GM18520 (cell line): ENCODE results near the gene MAB21L4.

Source experiments
- ATAC-seq: cut with Tn5 transposase; IDR thresholded peaks from one replicate; pipeline ENCODE4 v1.9.1; 2021; ENCODE audit not compliant: unreplicated experiment

The MAB21L4 gene

DNA sequence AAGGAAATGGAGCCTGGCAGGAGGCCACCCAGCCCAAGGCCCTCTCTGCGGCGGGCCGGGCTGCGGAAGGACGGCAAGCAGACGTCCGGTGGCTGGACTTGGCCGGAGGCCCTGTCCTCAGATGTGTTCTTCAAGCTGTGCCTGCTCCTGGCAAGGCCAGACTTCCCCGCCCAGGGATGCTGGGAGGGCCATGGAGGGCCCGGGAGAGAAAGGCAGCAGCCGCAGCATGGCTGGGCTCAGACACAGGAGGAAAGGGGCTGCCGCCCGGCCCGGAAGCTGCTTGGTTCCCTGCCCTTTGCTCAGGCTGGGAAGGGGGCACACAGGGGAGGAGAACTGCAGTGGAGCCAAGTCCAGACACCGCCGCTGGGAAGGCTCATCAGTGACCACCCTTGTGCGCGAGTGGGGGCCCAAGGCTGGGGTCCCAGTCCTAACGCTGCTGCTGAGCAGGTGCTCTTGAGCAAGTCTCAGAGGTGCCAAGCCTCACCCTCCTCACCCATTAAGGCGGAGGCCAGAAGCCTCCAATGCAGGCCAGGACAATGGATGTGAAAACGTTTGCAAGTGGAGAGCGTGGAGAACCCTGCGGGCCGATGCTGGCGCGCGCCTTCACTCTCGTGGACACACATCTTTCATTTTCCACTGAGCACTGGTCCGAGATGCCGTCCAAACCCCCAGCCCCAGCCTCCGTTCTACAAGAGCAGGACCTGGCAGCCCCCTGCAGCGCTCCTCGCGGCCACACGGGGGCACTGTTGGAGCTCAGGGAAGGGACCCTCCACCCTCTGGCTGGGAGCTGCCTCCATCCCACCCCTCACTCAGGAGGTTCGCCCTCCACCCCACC, 18.1 kb upstream of the MAB21L4 start:
- no peak for ATAC-seq

DNA sequence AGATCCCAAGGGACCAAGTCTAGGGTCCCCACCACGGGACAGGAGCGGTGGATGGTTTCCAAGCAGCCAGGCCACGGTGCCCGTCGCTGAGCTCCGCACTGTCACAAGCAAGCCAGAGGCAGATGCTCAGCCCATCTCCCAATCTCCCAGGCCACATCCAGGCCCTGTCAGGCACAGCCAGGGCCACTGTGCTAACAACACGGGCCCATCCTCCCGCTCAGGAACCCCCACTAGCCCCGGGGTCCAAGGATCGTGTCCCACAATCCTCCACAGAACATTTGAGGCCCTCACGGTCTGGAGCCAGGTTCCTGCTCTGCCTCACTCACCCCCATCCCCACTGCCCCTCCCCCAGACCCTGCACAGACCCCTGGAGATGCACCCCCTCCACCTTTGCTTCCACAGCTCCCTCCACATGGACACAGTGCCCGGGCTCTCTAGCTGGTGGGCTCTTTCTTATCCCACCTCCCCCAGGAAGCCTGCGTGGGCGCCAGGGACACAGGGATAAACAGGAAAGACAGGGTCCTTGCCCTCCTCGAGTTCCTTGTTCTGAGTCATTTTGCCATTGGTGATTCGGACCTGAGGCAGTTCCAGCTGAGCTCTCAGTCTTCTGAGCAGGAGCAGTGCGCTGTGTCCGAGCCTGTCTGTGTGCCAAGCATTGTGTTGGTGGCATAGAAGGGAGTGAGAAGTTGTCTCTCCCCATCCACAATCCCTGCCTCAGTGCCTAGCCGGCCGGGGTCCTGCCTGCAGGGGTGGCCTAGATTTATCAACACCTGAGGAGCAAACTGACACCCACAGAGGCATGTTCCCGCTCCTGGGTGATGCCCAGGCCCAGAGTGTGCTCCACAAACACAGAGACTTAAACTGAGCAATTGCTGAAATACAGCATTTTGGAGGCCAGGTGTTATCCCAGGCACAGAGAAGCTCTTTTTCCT, 17.2 kb upstream of the MAB21L4 start:
- ATAC-seq: no peak

DNA sequence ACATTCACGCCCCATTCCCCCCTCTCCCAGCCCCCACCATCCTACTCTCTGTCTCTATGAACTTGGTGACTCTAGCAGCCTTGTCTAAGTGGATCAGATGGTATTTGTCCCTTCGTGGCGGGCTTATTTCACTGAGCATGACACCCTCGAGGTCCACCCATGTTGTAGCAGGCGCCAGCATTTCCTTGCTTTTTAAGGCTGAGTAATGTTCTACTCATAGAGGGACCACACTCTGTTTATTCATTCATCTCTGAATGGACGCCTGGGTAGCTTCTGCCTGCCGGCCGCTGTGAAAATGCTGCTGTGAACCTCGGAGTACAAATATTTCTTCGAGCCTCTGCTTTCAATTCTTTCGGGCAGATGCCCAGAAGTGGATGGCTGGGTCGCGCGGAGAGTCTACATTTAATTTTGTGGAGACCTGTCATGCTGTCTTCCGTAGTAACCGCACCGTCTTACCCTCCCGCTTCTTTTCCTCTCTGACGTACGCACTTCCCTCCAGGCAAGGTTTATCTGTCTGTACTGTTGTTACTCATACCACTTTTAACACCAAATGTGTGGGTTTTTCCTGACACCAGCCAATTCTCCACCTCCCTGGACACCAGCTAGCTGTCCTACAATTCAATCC, 15.8 kb upstream of the MAB21L4 start:
- ATAC-seq: no peak

DNA sequence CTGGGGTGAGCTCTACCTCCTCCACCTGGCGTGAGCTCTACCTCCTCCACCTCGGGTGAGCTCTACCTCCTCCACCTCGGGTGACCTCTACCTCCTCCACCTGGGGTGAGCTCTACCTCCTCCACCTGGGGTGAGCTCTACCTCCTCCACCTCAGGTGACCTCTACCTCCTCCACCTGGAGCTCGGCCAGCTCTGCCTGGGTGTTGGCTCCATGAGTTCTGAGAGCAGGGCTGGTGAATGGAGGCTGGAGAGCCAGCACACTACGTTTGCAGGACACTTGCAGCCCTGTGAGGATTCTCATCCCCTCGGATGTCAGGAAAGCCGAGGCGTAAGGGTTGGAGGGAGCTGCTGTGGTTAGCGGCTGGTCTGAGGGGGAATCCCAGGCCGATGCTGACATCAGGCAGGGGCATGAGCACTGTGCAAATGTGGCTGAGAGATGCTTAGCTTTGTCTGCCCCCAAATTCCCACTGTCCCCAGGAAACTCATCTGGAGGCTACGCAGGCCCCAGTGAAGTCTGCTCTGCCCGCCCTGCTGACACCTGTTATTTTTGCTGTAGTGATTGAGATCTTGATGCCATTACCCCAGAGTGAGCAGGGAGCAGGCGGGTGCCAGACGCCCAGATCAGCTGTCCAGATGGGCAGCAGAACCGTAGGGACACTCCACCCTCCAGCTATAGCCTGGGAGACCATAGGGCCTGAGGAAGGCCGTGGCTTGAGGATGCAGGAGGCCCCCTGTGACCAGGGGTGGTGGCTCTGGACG, 13.4 kb upstream of the MAB21L4 start:
- no peak for ATAC-seq

DNA sequence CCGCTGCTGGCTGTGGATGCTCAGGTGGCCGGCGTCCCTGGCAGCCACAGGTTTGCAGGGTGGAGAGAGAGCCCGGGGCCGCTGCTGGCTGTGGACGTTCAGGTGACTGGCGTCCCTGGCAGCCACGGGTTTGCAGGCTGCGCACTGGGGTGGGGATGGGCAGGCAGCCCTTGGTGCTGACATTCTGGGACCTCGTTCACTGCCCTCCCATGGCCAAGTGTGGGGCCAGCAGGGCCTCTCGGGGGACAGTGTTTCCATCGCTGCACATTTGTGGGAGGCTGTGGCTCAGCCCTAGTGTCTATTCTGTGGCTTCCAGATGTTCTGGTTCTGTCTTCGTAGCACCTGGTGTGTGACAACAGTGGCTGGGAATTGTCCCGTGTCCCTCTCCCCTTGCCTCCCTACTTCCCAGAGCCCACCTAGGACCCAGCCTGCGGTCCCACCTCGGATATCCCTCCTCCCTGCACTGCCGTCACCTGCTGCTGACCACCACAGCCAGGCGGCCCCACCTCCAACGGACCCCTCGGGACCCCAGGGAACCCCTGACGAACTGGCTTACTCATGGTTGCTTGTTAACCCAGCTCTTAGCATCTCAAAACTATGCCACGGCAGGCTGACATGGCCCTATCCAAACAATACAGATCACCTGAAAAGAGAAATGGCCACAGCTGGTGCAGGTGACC, 11.1 kb upstream of the MAB21L4 start:
- ATAC-seq: no peak

DNA sequence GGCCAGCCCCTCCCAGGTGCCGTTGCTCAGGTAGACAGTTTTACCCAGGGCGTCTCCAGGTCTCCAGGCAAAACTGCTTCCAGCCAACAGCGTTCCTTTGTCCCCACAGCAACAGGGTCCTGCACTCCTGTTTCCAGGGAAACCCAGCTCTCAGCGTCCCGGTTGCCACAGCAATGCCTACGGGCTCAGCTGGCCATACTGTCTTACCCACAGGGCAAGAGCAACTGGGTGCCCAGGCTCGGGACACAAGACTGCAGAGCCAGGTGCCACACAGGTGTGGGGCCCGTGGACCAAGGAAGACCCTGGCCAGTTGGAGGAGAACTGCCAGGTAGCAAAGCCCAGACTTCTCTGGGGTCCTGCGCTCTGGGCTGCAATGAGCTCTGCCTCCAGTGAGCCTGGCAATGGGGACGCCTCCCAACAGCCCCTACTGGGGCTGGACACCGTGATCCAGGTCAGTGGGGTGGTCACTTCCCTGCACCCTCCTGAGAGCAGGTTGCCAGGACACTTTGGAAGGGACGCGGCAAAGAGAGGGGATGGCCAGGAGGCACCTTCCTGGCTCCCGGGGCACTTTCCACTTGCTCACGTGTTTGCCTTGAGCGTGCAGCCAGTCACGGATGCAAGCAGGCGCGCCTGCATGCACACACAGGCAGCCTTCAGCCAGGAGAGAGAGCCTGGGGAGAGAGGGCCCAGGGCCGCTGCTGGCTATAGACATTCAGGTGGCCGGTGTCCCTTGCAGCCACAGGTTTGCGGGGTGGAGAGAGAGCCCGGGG, 10.4 kb upstream of the MAB21L4 start, which contains the start of gene CROCC2:
Gene CROCC2 (plus strand): TSS at position 196 of the 770 bp plus-strand sequence. CDS start 178 bp downstream, at position 374.
- ATAC-seq: no peak

DNA sequence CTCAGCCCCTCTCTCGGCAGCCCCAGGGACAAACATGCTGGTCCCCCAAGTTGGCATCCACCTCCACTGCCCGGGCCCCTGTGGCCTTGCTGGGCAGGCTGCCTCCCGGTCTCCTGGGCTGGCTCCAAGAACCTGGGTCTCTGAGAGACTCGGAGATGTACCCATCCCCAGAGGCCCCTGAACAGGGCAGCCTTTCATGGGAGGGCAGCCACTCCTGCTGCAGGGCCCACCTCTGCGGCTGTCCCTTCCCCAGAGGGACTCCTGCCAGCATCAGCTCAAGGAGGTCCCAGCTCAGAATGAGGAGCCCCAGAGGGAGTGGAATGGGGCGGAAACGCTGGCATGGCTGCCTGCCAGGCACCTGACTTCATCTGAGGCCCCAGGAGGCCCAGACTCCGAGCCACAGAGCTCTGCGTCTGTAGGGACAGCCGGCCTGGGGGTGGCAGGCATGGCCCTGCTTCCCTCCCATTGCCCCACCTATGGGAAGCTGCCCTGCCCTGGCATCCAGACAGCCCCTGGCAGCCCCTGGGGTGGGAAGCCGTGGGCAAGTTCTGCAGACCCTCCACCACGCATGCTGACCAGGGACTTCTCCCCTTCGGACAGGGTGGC, 9.3 kb upstream of the MAB21L4 start:
- no peak for ATAC-seq

DNA sequence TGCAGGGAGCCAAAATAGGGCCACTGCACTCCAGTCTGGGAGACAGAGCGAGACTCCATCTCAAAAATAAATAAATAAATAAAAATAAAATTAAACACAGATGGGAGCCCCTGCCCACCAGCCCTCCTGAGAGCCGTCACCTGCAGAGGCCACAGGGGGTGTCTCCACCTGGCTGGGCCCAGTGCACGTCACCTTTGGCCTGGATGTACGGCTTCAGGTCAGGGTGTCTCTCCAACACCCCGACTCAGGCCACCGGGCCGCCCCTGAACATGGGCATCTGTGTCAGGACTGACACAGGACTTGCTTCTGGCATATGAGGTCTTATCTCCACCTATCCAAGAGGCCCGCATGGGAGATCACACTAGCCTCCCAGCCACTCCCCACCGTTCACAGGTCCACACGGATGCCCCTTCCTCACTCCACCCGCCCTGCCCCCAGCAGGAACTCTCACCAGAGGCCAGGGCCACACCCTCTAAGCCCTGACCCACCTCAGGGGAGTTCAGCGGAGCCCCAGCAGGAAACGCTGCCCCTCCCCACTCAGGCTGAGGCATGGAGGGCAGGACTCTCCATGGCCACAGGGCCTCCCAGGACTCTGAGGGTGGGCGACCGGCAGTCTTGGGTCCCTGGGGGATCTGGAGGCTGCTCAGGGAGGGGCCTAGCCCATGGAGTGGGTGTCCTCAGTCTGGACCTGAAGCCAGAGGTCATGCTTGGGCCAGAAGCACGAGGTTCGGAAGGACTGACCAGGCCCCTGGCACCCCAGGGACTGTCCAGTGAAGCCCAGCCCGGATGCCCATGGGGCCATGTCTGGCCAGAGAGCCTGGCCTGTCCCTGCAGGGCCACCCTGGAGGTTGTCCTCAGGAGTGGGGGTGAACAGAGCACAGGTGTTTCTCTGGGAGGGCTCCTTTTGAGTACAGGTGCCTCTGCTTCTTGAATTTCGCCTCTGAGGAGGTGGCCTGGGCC, 8.5 kb upstream of the MAB21L4 start:
- no peak for ATAC-seq

DNA sequence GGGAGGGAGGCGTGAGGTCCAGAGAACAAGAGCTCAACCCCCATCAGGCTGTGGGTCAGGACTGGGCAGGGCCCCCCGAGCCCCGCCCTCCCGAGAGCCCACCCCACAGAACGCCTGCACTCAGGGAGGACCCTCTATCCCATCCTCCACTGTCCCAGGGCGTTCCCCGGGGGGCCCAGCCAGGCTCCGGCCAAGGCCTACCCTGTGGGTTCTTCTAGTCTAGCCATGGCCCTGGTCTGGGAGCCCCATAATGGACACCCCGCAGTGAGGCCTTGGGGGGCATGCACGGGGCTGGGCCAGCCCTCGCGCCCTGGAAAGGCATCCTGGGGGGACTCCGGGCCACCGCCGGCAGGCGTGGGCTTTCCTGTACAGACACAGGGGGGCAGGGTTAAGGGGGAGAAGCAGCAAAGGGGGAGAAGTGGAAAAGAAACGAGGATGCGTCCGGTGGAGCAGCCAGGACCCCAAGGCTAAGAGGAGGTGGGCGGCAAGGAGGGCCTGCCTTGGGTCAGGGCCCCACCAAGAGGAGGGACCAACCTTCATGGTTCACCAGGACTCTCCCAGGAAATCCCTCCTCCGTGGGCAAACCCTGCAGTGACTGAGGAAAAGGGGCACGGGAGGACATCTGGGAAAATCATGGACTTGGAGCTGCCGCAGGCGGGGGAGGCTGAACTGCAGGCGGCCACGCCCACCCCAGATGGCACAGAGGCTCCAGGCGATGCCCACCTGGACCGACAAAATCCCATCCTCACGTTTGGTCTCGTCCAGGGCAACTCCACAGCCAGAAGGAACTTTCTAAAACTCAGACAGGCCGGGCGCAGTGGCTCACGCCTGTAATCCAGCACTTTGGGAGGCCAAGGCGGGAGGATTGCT, 7.5 kb upstream of the MAB21L4 start:
- no peak for ATAC-seq

DNA sequence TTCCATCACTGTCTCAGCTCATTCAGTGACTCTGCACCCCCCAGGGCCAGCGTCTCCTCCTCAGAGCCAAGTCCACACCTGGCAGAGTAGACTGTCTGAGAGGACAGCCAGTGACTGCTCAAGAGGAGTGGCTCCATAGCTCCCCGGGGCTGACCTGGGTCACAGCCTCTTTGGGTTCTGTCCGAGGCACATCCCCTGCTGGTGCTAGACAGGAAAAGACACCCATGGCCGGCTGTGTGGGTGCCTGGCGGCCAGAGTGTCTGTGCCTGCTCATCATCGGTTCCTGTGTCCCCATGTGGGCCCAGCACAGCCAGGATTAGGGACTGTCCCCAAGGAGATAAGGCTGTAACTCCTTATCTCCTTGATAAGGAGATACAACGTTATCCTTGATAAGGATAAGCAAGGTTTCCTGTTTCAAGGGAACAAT, 6.7 kb upstream of the MAB21L4 start:
- ATAC-seq: no peak

DNA sequence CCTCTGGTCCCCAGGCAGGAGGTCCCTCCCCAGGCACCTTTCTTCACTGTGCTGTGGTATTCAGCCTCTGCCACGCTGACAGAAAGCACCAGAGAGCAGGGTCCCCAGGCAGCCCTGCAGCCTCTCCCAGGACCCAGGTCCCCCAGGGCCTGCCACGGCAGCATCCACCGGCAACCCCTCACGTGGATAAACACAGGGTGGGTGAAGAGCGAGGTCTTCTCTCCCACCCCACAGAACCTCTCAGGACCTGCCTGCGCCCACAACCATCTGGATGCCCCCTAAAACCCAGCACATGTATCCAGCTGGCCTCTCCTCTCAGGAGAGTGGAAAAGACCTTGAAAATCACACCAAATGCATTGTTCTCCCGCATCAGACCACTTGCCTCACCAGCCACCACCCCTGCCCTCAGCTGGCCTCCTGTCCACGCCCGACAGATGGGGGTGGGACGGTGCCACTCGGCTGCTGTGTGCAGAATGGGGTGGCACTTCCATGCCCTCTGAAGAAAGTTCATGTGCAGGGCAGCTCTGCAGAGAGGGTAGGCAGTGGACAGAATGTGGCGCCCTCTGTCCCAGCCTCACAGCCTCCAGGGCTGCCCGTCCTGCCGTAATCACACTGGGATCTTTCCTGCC, 6.1 kb upstream of the MAB21L4 start:
- no peak for ATAC-seq

DNA sequence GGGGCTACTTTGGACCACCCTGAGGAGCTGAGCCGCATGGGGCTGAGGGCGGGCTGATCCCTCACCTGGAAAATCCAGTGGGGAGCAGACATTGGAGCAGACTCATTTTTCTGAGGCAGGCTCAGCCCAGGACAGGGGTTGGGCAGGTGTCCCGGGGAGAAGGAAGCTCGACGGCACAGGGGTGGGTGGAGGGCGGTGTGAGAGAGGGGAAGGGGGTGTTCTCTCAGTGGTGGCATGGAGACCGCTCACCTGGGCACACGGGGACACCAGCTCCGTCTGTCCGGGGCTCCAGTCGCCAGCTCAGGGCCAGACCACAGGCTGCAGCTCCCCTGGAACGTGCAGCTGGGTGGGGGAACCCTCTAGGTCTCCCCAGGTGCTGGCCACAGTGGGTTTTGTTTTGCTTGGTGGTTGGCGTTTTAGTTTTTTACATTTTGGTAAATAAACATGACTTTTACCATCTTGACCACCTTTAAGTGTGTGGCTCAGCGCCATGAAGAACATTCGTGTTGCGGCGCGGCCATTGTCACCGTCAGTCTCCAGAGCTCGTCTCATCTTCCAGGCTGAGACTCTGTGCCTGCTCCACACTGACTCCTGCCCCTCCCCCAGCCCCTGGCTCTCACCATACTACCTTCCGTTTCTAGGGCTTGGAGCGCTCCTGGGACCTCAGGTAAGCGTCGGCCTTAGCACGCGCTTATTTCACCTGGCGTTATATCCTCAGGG, 4.3 kb upstream of the MAB21L4 start:
- no peak for ATAC-seq

DNA sequence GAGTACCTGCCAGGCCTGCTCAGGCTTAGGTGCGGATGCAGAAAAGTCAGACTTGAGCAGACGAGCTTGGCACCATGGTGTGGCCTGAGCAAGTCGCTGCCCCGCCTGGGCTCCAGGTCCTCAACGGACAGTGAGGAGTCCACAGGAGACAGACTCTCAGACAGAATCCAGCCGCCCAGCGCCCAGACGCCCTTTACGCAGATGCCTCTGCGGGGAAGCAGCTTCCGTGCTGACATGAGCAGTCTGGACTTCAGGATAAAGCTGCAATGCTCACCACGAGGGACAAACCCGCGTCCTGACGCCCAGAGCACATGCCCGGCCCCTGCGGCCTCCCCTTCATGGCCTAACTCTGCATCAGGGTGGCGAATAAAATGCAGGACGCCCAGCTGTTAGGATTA, 3.5 kb upstream of the MAB21L4 start:
- no peak for ATAC-seq

DNA sequence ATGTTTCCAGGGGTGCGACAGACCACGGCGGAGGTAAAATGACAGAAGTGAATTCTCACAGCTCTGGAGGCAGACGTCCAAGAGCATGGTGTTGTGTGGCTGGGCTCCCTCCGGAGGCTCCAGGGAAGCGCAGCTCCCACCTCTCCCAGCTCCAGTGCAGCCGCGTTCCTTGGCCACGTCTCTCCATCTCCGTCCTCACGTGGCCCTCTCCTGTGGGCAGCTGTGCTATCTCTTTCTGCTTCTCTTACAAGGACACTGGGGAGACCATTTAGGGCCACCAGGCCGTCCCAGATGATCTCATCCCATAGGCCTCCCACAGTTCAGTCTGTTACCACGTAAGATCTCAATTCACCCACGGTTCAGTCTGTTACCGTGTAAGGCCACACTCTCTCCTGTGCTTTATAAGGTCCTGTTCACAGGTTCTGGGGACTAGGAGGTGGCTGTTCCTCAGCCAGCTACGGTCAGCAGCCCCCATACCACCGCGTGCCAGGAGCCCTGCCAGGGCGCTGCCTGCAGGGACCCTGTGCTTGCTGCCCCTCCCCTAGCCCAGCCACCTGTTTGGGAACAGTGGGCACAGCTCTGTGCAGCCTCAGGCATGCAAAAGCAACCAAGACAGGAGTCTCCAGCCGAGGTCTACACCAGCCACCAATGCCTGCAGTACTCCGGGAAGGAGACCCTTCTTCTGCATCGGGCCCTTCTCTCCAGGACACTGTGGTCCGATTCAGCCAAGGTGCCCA, 2.9 kb upstream of the MAB21L4 start:
- ATAC-seq: no peak

DNA sequence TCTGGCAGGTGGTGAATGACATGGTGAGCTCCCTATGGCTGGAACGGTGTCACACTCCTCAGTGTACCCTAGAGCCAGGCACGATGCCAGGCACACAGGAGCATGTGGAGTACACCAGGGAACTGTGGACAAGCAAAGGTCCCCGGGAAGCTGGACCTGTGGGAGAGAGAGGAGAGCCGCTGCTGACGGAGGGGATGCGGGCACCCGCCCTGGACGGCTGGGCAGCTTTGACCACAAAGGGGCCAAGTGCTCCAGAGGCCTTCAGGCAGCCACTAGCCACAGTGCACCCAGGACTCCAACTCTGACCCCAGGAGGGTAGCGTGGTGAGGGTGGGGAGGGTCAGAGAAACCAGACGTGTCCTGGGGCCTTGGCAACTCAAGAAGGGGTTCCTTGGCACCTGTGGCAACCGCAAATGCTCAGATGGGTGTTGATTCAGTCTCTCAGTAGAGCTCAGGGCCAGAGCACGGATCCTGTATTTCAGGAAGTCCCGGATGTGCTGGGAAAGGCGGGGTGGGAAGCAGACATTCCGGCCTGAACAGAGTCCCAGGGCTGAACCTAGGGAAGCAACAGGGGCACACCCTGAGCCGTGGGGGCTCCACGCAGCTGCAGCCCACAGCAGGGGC, 2.3 kb upstream of the MAB21L4 start:
- no peak for ATAC-seq
